GM18873 (cell line): Measurements from ENCODE around the gene DNAH8.

ENCODE experiments used
- ATAC-seq: cut with Tn5 transposase; IDR thresholded peaks from one replicate; pipeline ENCODE4 v1.9.1; 2021; ENCODE audit warnings: mild to moderate bottlenecking, moderate library complexity, moderate number of reproducible peaks; ENCODE audit not compliant: unreplicated experiment, low FRiP score

Gene DNAH8, protein sequence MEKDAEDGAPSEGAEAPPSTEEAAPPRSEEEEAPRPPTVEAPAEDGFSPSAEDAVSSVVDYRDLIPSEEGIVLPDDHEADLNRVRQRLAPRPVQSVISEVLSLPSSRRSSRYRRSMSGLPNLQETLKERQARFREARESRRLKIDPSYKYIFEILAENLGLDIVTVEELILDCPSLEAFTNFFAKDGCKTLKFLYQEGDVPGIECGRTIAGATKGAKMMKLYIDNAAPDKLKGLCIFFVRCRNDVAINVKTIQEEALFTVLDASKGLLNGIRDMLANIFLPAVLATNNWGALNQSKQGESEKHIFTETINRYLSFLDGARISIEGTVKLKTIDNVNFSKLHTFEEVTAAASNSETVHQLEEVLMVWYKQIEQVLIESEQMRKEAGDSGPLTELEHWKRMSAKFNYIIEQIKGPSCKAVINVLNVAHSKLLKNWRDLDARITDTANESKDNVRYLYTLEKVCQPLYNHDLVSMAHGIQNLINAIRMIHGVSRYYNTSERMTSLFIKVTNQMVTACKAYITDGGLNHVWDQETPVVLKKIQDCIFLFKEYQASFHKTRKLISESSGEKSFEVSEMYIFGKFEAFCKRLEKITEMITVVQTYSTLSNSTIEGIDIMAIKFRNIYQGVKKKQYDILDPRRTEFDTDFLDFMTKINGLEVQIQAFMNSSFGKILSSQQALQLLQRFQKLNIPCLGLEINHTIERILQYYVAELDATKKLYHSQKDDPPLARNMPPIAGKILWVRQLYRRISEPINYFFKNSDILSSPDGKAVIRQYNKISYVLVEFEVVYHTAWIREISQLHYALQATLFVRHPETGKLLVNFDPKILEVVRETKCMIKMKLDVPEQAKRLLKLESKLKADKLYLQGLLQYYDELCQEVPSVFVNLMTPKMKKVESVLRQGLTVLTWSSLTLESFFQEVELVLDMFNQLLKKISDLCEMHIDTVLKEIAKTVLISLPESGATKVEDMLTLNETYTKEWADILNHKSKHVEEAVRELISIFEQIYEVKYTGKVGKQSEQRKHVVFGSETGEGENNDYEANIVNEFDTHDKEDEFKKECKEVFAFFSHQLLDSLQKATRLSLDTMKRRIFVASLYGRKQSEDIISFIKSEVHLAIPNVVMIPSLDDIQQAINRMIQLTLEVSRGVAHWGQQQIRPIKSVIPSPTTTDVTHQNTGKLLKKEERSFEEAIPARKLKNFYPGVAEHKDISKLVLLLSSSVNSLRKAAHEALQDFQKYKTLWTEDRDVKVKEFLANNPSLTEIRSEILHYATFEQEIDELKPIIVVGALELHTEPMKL (N-terminal part only)

DNA sequence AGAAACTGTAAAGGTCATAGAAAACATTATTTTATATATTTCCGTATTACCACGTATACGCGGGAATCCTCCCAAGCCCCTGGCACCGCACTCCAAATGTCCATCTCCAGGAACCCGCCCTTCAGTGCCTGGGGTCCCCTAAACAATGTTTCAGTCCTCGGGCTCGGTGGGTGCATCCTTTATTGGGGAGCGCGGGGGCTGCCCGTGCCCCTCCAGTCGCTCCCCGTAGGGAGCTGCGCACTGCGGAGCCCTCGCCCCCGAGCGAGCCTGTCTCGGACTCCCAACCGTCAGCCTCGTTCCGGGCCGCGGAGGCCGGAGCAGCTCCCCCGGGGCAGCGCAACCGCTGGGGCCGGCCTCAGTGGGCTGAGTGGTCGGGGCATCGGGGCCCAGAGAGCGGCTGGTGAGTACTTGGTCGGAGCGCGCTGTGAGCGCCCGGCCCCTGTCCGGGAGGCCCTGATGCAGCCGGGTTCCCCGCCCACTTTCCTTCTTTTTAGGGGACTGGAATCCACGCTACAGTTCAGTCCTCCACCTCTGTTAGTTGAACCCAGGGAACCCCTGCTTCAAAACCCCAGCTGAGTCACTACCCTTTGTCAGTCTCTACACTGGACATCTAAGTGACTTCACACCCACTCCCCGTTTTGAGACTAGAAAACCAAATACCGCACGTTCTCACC is at the start of gene DNAH8:
Gene DNAH8 (plus strand): TSS at position 296 of the 674 bp plus-strand sequence. CDS start 7,499 bp downstream, outside the sequence.
- ATAC-seq, result no peak

DNA sequence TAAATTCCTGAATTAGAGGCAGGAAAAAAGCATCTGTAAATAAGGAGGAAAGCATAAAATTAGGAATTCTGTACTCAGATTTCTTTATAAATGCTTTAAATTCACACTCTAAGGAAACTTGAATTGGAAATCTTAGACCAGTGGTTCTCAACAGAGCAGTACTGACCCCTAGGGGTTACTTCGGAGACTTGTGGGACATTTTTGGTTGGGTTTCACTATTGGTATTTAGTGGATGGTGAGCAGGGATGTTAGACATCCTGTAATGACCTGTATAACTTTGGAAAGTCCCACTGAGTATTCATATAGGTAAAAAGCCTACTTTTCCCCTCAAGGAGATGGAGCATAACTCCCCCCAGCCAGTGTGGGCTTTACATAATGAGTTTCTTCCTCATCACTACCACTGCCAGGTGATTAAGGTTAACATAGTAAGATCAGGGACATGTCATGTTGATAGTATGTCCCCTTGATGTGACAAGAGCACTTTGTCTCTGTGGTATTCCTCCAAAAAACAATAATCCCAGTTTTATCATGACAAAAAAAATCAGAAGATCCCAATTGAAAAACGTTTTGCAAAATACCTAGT is 43.1 kb upstream of the DNAH8 start:
- ATAC-seq, result peak; percentile 81

- ATAC-seq, result no peak
Observed at GRCh38 chr6:38673397-38674165, 41.5 kb upstream of the DNAH8 start.

DNA sequence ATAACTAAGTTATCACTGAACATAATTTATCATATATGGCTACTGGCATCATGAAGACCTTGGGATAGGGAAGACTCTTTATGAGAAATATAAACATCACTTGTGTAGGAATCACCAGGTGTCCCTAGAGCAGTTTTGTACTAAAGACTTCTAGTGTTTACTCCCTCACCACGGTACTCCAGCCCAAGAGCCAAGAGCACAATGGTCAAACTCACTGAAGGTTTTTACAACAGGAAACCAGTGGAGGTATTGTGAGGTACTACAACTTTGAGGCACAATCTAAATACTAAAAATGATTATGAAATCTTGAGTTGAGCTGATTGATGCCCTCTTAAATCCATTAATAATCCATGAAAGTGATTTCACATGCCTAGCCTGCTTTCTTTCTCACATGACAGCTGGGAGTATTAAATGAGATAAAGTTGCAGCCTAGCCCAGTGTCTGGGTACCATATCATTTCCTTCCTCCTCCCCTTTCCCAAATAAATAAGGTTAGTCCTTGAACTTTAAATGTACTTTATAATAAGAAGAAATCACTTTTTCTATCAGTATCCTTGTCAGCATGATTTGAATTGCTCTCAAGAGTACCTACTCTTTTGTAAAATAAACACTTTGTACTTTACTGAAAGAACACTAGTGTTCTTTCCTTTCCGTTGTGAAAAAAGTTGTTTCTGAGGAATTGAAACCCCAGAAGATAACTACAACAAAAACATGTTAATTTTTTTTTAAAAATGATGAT is 38.7 kb upstream of the DNAH8 start:
- ATAC-seq, result no peak

GRCh38 chr6:38676974-38677544 is 38.1 kb upstream of the DNAH8 start:
- ATAC-seq, result no peak

- ATAC-seq, result no peak
Observed at GRCh38 chr6:38678178-38678760, 36.8 kb upstream of the DNAH8 start.

GRCh38 chr6:38679668-38680067 is 35.4 kb upstream of the DNAH8 start:
- no peak for ATAC-seq

DNA sequence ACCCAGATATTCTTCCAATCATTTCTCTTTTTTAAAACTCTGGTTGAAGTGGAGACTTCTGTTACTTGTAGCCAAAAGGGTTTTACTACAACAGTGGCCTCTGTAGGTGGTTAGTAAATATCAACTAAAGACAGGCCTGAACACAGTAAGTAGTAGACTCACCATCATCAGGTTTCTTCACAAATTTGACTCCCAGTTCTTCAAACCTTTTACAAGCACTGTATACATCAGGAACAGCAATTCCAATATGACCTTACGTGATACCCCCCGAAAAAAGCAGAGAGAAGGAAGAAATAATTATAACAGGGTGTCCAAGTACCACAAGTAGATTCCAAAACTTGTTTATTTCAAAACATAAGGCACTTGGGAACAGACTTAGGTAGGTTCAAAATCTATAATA is 33.3 kb upstream of the DNAH8 start:
- no peak for ATAC-seq

DNA sequence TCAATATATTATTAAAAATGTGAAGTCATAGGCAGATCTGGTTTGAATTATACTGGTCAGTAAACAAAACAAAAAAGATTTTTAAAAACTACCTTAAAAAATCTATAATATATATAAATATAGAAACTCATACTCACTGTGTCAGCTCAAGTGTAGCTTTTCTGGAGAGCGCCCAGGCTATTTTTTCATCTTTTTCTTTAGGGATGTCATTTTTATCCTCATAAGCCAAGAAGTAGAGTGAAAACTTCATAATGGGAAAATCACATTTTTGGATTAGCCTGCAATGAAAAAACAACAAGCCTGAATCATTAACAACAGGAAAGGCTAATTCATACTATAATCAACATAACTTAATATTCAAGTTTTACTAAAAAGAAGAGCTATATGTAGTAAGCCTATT is 30.9 kb upstream of the DNAH8 start:
- ATAC-seq, result no peak

- no peak for ATAC-seq
Observed at GRCh38 chr6:38684904-38685303, 30.2 kb upstream of the DNAH8 start.

DNA sequence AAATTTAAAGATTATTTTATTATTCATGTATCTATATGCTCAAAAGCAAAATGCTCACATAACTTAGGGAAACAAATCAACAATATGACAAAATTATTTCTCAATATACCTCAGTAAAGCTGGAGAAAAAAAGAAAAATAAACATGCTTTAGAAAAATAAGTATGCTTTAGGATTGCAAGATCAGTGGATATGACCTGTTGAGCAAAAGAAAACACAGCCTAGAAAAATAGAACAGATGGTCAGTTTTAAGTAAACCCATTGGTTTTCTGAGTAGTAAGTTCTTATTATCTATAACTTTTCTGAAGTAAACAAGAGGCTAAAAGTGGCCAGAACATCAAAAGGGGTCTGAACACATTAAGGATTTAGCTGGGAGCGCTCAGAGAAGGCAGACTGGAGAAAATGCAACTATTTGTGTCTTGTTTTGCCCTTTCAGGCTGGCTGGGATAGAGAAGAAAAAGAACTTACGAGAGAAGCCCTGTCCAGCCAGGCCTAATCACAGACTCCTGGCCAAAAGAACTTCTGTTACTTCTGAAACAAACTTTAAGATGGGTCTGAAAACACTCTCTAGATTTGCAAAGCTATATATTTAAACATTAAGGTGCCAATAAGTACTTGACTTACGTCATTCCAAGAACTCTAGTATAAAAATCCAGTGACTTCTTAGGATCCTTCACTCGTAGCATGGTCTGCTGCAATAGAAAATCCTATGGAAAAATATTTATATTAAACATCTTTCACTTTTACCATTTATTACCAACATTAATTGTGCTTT is 28.7 kb upstream of the DNAH8 start:
- ATAC-seq, result no peak

- ATAC-seq, result no peak
Observed at GRCh38 chr6:38687043-38687353, 28.1 kb upstream of the DNAH8 start.

- ATAC-seq, result no peak
Observed at GRCh38 chr6:38687549-38687948, 27.6 kb upstream of the DNAH8 start.

DNA sequence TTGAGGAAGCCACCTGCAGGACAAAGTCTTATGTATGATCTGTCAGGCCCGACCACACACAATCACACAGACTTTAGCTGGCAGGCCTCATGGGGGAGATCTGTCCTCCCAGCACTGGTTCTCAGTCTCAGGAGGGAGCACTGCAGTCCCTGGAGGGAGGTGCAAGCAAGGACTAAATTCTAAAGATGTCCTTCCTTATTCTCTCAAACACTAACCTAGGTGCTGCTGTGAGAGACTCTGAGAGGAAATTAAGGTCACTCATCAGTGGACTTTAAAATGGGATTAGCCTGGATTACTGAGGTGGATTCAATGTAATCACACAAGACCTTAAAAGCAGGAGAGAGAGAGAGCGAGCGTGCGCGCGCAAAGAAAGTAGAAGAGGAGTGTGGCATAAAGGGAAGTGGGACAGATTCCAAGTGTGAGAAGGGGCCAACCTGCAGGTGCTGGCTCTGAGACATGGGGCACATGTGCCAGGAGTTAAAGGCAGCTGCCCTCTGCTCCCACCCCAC is 26.5 kb upstream of the DNAH8 start:
- ATAC-seq, result no peak

GRCh38 chr6:38695227-38695900 is 19.7 kb upstream of the DNAH8 start:
- no peak for ATAC-seq

DNA sequence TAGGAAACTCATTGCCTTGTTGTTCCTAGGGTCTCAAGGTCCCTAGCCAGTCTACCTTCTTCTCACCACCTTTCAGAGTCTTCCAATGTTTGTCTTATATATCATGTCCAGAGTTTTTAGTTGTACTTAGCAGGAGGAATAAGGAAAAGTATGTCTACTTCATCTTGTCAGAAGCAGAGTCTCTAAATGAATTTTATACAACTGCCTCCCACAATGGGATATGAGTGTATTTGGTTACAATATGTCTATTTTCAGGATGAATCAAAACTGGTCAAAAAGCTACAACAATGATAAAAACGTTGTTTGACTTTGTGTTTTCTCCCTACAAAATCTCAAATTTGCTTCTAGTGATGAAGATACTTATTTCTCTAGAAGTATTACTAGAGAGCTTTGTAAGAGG is 19.2 kb upstream of the DNAH8 start:
- ATAC-seq, result no peak
